H1 (cell line): ENCODE results near the gene LCLAT1. TPM values are rescaled to one million over a fixed set of nuclear protein-coding genes. Genes with fewer than 3 reads are reported as not detected.

Source experiments
- CTCF ChIA-PET: fragments of 300-600 bp; sonication (Branson Sonifier 250); formaldehyde crosslinking; loops from one replicate; lab custom pipeline; 2021; ENCODE audit not compliant: partially characterized antibody; lab: Charles Lee
- POLR2A ChIA-PET: fragments of 300-600 bp; sonication (Branson Sonifier 250); formaldehyde crosslinking; loops from one replicate; lab custom pipeline; 2021; ENCODE audit warnings: inconsistent platforms; ENCODE audit not compliant: partially characterized antibody; lab: Charles Lee
- DNase-seq, 2 experiments: peaks; one replicate each; pipeline versions ENCODE4 v3.0.0 to v3.0.0-alpha.2; 2010 to 2022; ENCODE audit warnings: low spot score in 2 of 2, low read depth in 1 of 2, mixed read lengths in 1 of 2
- FAIRE-seq: peaks from 2 replicates; lab custom pipeline; 2011; peaks lifted over from hg19 to GRCh38; lab: Jason Lieb, UNC
- H2AFZ ChIP-seq: 2 replicates; pipeline ENCODE4 v1.8.1; 2012; ENCODE audit warnings: low read length, inconsistent platforms
- H2AK5ac ChIP-seq: 2 replicates; pipeline ENCODE4 v1.6.1; 2013; ENCODE audit warnings: low read depth, low read length
- H2BK120ac ChIP-seq: replicated peaks from 2 replicates; pipeline ENCODE3; 2013; ENCODE audit warnings: low read depth, low read length, inconsistent platforms
- H2BK12ac ChIP-seq: 2 replicates; pipeline ENCODE4 v1.6.1; 2013; ENCODE audit warnings: low read depth, low read length
- H2BK15ac ChIP-seq: 2 replicates; pipeline ENCODE4 v1.6.1; 2013; ENCODE audit warnings: low read length
- H2BK20ac ChIP-seq: 2 replicates; pipeline ENCODE4 v1.6.1; 2013; ENCODE audit warnings: low read length
- H2BK5ac ChIP-seq: 2 replicates; pipeline ENCODE4 v1.6.1; 2013; ENCODE audit warnings: low read depth, low read length
- H3K14ac ChIP-seq: 2 replicates; pipeline ENCODE4 v1.6.1; 2013; ENCODE audit warnings: inconsistent platforms; ENCODE audit not compliant: insufficient read length
- H3K18ac ChIP-seq: 2 replicates; pipeline ENCODE4 v1.6.1; 2013; ENCODE audit warnings: low read length; ENCODE audit errors: extremely low read depth
- H3K23ac ChIP-seq: 2 replicates; pipeline ENCODE4 v1.6.1; 2013; ENCODE audit warnings: inconsistent platforms; ENCODE audit not compliant: insufficient read length
- H3K23me2 ChIP-seq: 2 replicates; pipeline ENCODE4 v1.6.1; 2013; ENCODE audit warnings: low read depth, low read length
- H3K27ac ChIP-seq: 2 replicates; pipeline ENCODE4 v1.6.1; 2011; ENCODE audit warnings: low read depth, low read length, inconsistent platforms
- H3K27me3 ChIP-seq, 4 experiments: replicated peaks in 1 of 4; 1 replicate in 1 of 4; 2 replicates in 3 of 4; pipeline versions ENCODE4 v1.6.1 to v1.8.1; 2011 to 2013; ENCODE audit warnings: low read length in 3 of 4, mild to moderate bottlenecking in 3 of 4, inconsistent platforms in 2 of 4, mixed read lengths in 2 of 4, moderate library complexity in 1 of 4; ENCODE audit not compliant: control insufficient read depth in 3 of 4, insufficient read depth in 3 of 4; ENCODE audit errors: extremely low read depth in 1 of 4
- H3K36me3 ChIP-seq, 4 experiments: 2 replicates each; pipeline versions ENCODE4 v1.6.1 to v1.8.1; 2011 to 2013; ENCODE audit warnings: mild to moderate bottlenecking in 4 of 4, low read length in 3 of 4, moderate library complexity in 2 of 4, control low read depth in 1 of 4, inconsistent platforms in 1 of 4; ENCODE audit not compliant: insufficient read depth in 4 of 4, control insufficient read depth in 2 of 4
- H3K4ac ChIP-seq: replicated peaks from 2 replicates; pipeline ENCODE3; 2013; ENCODE audit warnings: low read length, low read depth, mixed read lengths, inconsistent platforms; ENCODE audit not compliant: insufficient read length
- H3K4me1 ChIP-seq, 4 experiments: replicated peaks in 1 of 4; 1 replicate in 1 of 4; 2 replicates in 3 of 4; pipeline versions ENCODE4 v1.6.1 to v1.8.1; 2011 to 2013; ENCODE audit warnings: low read length in 3 of 4, inconsistent platforms in 2 of 4, mixed read lengths in 1 of 4; ENCODE audit not compliant: insufficient read depth in 4 of 4, control insufficient read depth in 3 of 4
- H3K4me2 ChIP-seq, 2 experiments: 2 replicates each; pipeline versions ENCODE4 v1.6.1 to v1.8.1; 2011 to 2013; ENCODE audit warnings: low read depth in 2 of 2, low read length in 2 of 2, control low read depth in 1 of 2, inconsistent platforms in 1 of 2, mild to moderate bottlenecking in 1 of 2; ENCODE audit not compliant: insufficient read depth in 1 of 2
- H3K4me3 ChIP-seq, 4 experiments: fragments of 200-600, 300-600 bp in 1 of 4; sonication (generic), shearing (Covaris generic), sonication (Bioruptor Twin) in 1 of 4; 2 replicates each; pipeline versions ENCODE4 v1.5.1 to v1.8.1; 2011 to 2016; ENCODE audit warnings: low read length in 4 of 4, low read depth in 3 of 4, control low read depth in 2 of 4, inconsistent platforms in 2 of 4, mild to moderate bottlenecking in 2 of 4, mixed read lengths in 1 of 4, moderate library complexity in 1 of 4; ENCODE audit not compliant: insufficient read depth in 2 of 4; ENCODE audit errors: extremely low read depth in 1 of 4
- H3K56ac ChIP-seq: replicated peaks from 2 replicates; pipeline ENCODE3; 2013; ENCODE audit warnings: low read depth, mild to moderate bottlenecking, mixed read lengths, low read length, inconsistent platforms; ENCODE audit not compliant: insufficient read length
- H3K79me1 ChIP-seq: 2 replicates; pipeline ENCODE4 v1.6.1; 2013; ENCODE audit warnings: low read depth, low read length, control low read depth
- H3K79me2 ChIP-seq, 2 experiments: 2 replicates each; pipeline versions ENCODE4 v1.6.1 to v1.8.1; 2012 to 2013; ENCODE audit warnings: low read length in 2 of 2, mild to moderate bottlenecking in 2 of 2, inconsistent platforms in 1 of 2; ENCODE audit not compliant: insufficient read depth in 2 of 2, control insufficient read depth in 1 of 2
- H3K9ac ChIP-seq, 4 experiments: replicated peaks in 1 of 4; 1 replicate in 1 of 4; 2 replicates in 3 of 4; pipeline versions ENCODE4 v1.6.1 to v1.8.1; 2011 to 2013; ENCODE audit warnings: low read depth in 3 of 4, low read length in 3 of 4, control low read depth in 2 of 4, mild to moderate bottlenecking in 2 of 4, moderate library complexity in 2 of 4, inconsistent platforms in 1 of 4; ENCODE audit errors: extremely low read depth in 1 of 4
- H3K9me3 ChIP-seq, 2 experiments: 2 replicates each; pipeline versions ENCODE4 v1.6.1 to v1.8.1; 2012 to 2013; ENCODE audit warnings: mild to moderate bottlenecking in 2 of 2, moderate library complexity in 2 of 2, control low read depth in 1 of 2, inconsistent platforms in 1 of 2, low read depth in 1 of 2, low read length in 1 of 2, mixed read lengths in 1 of 2; ENCODE audit not compliant: insufficient read depth in 2 of 2
- H4K20me1 ChIP-seq, 2 experiments: replicated peaks in 1 of 2; 2 replicates each; pipeline versions ENCODE3 to v1.8.1; 2011 to 2013; ENCODE audit warnings: inconsistent platforms in 2 of 2, low read length in 2 of 2, mild to moderate bottlenecking in 1 of 2; ENCODE audit not compliant: insufficient read depth in 2 of 2, control insufficient read depth in 1 of 2
- H4K5ac ChIP-seq: 2 replicates; pipeline ENCODE4 v1.6.1; 2013; ENCODE audit warnings: low read length, low read depth, mixed read lengths, inconsistent platforms; ENCODE audit not compliant: insufficient read length
- H4K8ac ChIP-seq: 2 replicates; pipeline ENCODE4 v1.8.0; 2013; ENCODE audit warnings: mild to moderate bottlenecking, moderate library complexity, low read length, inconsistent platforms; ENCODE audit not compliant: insufficient read depth; ENCODE audit errors: extremely low read depth
- H4K91ac ChIP-seq: replicated peaks from 2 replicates; pipeline ENCODE3; 2013; ENCODE audit warnings: low read length, mixed read lengths, inconsistent platforms; ENCODE audit not compliant: insufficient read length
- ATF2 ChIP-seq: IDR thresholded peaks from 2 replicates; pipeline ENCODE4 v1.6.1; 2012; ENCODE audit warnings: low read length, inconsistent platforms
- BACH1 ChIP-seq: IDR thresholded peaks from 2 replicates; pipeline ENCODE4 v1.6.1; 2012; ENCODE audit warnings: low read length, improper control_type of control experiment
- CREB1 ChIP-seq: IDR thresholded peaks from 2 replicates; pipeline ENCODE4 v1.6.1; 2012; ENCODE audit warnings: inconsistent platforms
- CTBP2 ChIP-seq: IDR thresholded peaks from 2 replicates; pipeline ENCODE4 v1.7.0; 2011; ENCODE audit warnings: borderline replicate concordance, mild to moderate bottlenecking, moderate library complexity, mixed read lengths, low read length; ENCODE audit not compliant: insufficient read depth, insufficient read length
- JUN ChIP-seq: IDR thresholded peaks from 2 replicates; pipeline ENCODE4 v1.6.1; 2011; ENCODE audit warnings: low read depth, mild to moderate bottlenecking, improper control_type of control experiment, low read length
- JUND ChIP-seq: IDR thresholded peaks from 2 replicates; pipeline ENCODE4 v1.6.1; 2011; ENCODE audit warnings: mild to moderate bottlenecking, improper control_type of control experiment, low read length
- KDM5A ChIP-seq: fragments of 200-600 bp; IDR thresholded peaks from 2 replicates; pipeline ENCODE4 v1.7.1; 2012; ENCODE audit warnings: mild to moderate bottlenecking, low read length, inconsistent platforms, mixed read lengths
- POLR2A ChIP-seq, 2 experiments: IDR thresholded peaks; 1 replicate in 1 of 2; 2 replicates in 1 of 2; pipeline ENCODE4 v1.6.1; 2011; ENCODE audit warnings: low read depth in 2 of 2, low read length in 2 of 2, mild to moderate bottlenecking in 2 of 2; ENCODE audit errors: control extremely low read depth in 1 of 2
- RBBP5 ChIP-seq: IDR thresholded peaks from 2 replicates; pipeline ENCODE4 v1.7.1; 2012; ENCODE audit warnings: low read depth, mild to moderate bottlenecking, inconsistent platforms, low read length, moderate library complexity, borderline replicate concordance
- RFX5 ChIP-seq: IDR thresholded peaks from 2 replicates; pipeline ENCODE4 v1.6.1; 2011; ENCODE audit warnings: low read depth, low read length, improper control_type of control experiment, borderline replicate concordance
- SIN3A ChIP-seq, 2 experiments: IDR thresholded peaks in 1 of 2; conservative IDR thresholded peaks in 1 of 2; 2 replicates each; pipeline ENCODE4 v1.6.1; 2011 to 2012; ENCODE audit warnings: low read length in 2 of 2, improper control_type of control experiment in 1 of 2, low read depth in 1 of 2, mild to moderate bottlenecking in 1 of 2
- SP1 ChIP-seq: IDR thresholded peaks from 2 replicates; pipeline ENCODE4 v1.6.1; 2011; ENCODE audit warnings: low read depth, low read length
- SP4 ChIP-seq: IDR thresholded peaks from 2 replicates; pipeline ENCODE4 v1.6.1; 2012; ENCODE audit warnings: low read length, inconsistent platforms
- SRF ChIP-seq: IDR thresholded peaks from 2 replicates; pipeline ENCODE4 v1.6.1; 2011; ENCODE audit warnings: mild to moderate bottlenecking, low read depth, low read length, moderate library complexity
- TEAD4 ChIP-seq: IDR thresholded peaks from 2 replicates; pipeline ENCODE4 v1.6.1; 2012; ENCODE audit warnings: low read depth, low read length, inconsistent platforms, mixed read lengths
- polyA plus RNA-seq, 7 experiments: library from polyadenylated mRNA; depleted of rRNA in 3 of 7; stranded (reverse) in 5 of 7; unstranded in 2 of 7; fragments of >200 nt in 5 of 7; fragments of 200-250 nt in 2 of 7; gene quantifications; 1 replicate in 5 of 7; 2 replicates in 1 of 7; 4 replicates in 1 of 7; pipeline versions ENCODE4 v1.2.1 to v1.2.3, GENCODE V29; 2011 to 2013; ENCODE audit warnings: missing spikeins in 2 of 7, mixed read lengths in 2 of 7
- total RNA-seq: library from RNA; stranded (reverse); fragmentation: NEBNext Ultra II Directional; extraction: Animal tissue kit (Norgen Biotek cat#: 25700); gene quantifications from 2 replicates; pipeline ENCODE4 v1.2.1, GENCODE V29; 2021

LCLAT1 gene
- total and polyA plus RNA-seq, 2 of the 8 experiments (the other 6 are each of a cell fraction or from before 2014, with no cell fraction given), result 7.6 to 22.0 TPM

- Histone ChIP-seq H3K9me3 (no peaks in the 10 kb centered on the region), H3K79me2 (no peaks in the 10 kb centered on the region), H3K14ac (no peak overlapping the region), H2BK15ac (no peak overlapping the region), H3K4me1 (peaks cover 3 to 14% (median 9%) of the 10 kb centered on the region in 4 experiments), H3K36me3 (no peaks in the 10 kb centered on the region), H3K4me2 (no peak overlapping the region), H3K23me2 (no peaks in the 10 kb centered on the region), H3K9ac (no peak overlapping the region), H3K23ac (no peak overlapping the region), H2BK5ac (no peak overlapping the region), H4K91ac (no peak overlapping the region), H2BK120ac (no peak overlapping the region), H4K20me1 (no peaks in the 10 kb centered on the region), H3K27ac (no peak overlapping the region), H3K4ac (no peak overlapping the region), H3K18ac (no peak overlapping the region), H4K8ac (no peak overlapping the region), H3K4me3 (no peak overlapping the region), H2BK20ac (no peak overlapping the region), H3K79me1 (no peaks in the 10 kb centered on the region), H3K56ac (no peak overlapping the region), H4K5ac (no peak overlapping the region), H2AFZ (no peak overlapping the region), H2AK5ac (no peak overlapping the region), H3K27me3 (peaks cover 0 to 5% (median 0%) of the 10 kb centered on the region in 4 experiments; a peak in 2 of 7 replicates), H2BK12ac (no peak overlapping the region)
- CTCF ChIA-PET, result interaction anchor here (0.9 to 1.5 kb wide), 3 partner anchors 9 to 21 kb away, joined by 3 to 4 read pairs (median 4); no protein-coding TSS in a partner anchor
- DNase-seq (no peak), FAIRE-seq (no peak)
- POLR2A ChIA-PET, result no interaction called here
- TF ChIP-seq JUND, result no peak
- no peak for TF ChIP-seq RFX5
- TF ChIP-seq CREB1, result no peak
- no peak for TF ChIP-seq POLR2A (IDR thresholded peaks at IDR 0.05; ENCODE audit: control extremely low read depth in 1 of 2, low read depth in 2 of 2, low read length in 2 of 2)
- no peak for TF ChIP-seq BACH1
- no peak for TF ChIP-seq TEAD4
- TF ChIP-seq ATF2, result no peak
- no peak for TF ChIP-seq SRF
- TF ChIP-seq SIN3A (conservative IDR thresholded peaks at IDR 0.05 in 1 of 2, IDR thresholded peaks at IDR 0.05 in 1 of 2; ENCODE audit: low read depth in 1 of 2, low read length in 2 of 2), result no peak
- no peak for TF ChIP-seq JUN
- no peak for TF ChIP-seq KDM5A
- TF ChIP-seq RBBP5, result no peak
- no peak for TF ChIP-seq CTBP2
- no peak for TF ChIP-seq SP1
- TF ChIP-seq SP4, result no peak
Observed at GRCh38 chr2:30408961-30409387, 38.1 kb upstream of the LCLAT1 start.
